Kidney glomerular epithelial cell (primary cell): ENCODE data around the gene TBCD.

Experiments
- DNase-seq: peaks from one replicate; lab custom pipeline; 2025; lab: John Stamatoyannopoulos, UW

The TBCD gene

DNA sequence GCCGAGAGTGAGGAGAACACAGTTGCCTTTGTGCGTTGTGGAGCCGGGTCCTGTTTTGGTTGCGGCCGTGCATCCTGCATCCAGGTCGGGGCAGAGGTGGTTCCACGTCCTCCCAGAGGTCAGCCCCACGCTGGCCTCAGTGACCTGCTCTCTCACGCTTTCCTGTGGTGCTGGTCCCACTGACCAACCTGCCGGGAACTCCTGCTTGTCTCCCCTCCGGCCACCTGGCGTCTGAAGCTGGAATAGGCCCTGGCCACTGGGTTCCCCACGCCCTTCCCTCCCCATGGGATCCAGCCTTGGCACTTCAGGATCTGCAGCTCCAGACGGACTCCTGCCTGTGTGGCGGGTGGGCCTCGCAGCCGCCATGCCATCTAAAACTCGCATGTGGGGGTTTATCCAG is 173.5 kb downstream of the TBCD start:
- no peak for DNase-seq

DNA sequence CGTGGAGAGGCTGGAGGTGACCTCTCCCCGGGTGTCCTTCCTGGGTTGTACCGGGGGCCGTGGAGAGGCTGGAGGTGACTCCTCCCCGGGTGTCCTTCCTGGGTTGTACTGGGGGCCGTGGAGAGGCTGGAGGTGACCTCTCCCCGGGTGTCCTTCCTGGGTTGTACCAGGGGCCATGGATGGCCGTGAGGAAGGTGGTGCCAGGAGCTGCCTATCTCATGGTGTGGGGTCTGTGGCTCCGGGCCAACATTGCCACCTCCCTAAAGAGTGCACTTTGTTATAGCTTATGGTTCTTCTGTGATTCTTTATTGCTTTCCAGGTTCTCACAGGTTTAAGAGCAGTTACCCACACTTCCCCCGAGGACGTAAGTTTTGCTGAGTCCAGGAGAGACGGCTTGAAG is 174.2 kb downstream of the TBCD start:
- no peak for DNase-seq

DNA sequence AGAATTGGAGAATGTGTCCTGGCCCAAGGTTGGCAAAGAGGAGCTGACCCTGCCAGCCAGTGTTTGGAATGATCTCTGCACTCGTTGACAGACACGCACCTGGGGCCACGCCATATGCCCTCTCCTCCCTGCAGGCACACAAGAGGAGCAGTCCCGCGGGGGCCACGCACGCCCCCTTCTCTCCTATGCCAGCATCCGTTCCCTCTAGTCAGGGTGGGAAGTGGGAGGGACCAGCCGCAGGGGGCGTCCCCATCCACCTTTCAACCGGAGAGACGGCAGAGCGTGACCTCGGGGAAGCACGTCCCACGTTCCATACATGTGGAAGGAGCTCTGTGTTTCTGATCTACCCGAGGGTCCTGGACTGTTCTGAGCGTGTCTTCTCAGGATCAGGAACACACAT is 174.9 kb downstream of the TBCD start:
- no peak for DNase-seq

DNA sequence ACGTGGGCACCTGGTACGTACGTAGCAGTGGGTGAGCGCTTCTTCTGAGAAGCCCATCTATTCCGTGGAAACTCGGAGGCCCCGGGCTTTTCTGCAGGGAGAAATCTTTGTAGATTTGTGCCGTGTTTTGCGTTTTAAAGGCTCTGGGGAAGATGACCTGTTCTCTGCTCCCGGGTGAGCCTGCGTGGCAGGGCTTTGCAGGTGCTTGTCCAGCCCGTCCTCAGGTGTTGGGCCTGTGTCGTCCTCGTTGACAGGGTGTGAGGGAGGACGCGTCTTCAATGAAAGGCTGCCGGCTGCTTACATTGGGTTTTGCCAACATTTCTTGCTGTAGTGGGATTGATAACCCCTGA is 175.4 kb downstream of the TBCD start:
- DNase-seq: no peak

DNA sequence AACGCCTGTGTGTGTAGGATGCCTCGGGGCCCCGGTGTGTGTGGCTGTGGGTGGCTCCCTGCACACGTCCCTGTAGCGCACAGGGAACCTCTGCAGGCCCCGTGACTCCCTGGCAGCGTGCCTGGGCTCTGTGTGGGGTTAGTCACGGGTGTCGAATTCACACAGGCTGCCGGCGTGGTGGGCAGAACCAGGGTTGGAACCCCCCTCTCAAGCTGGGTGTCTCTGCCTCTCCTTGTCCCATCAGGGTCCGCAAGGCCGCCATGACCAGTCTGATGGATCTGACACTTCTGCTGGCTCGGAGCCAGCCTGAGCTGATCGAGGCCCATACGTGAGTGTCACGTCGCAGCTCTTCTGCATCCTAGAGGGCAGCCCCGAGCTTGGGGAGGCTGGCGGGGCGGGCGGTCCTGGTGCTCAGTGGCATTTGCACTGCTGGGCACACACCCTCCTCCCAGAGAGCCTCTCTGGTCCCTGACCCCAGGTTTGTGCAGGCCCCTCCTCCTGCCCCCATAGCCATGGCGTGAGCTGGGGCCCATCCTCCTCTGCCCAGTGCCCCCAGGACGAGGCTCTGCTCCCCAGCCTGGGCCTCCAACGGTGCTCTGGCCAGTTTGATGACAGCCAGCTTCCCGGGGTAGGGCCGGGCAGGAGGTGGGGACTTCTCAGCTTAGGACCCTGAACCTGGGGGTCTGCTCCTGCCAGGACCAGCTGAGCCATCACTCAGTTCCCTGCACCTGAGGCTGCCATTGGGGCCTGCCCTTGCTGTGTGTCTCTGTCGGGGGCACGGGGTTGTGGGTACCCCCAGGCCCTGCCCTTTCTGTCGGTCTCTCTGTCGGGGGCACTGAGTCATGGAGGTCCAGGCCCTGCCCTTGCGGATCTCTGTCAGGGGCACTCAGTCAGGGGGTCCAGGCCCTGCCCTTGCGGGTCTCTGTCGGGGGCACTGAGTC is 176.1 kb downstream of the TBCD start:
- DNase-seq: no peak

DNA sequence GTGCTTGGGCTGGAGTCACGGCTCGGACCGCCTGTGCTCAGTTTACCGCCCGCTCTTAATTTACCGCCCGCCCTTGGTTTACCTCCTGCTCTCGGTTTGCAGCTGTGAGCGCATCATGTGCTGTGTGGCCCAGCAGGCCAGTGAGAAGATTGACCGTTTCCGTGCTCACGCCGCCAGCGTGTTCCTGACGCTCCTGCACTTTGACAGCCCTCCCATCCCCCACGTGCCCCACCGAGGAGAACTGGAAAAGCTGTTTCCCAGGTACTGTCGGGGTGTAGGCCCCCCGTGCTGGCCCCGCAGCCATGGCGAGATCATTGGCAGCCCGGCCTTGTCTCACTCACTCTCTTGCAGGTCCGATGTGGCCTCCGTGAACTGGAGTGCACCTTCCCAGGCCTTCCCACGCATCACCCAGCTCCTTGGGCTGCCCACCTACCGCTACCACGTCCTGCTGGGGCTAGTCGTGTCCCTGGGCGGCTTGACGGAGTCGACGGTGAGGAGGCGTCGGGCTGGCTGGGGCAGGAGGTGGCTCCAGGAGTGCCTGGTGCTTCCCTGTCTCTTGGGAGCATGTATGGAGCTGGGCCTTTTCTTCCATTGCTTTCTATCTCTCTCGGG is 177.3 kb downstream of the TBCD start:
- DNase-seq: no peak

DNA sequence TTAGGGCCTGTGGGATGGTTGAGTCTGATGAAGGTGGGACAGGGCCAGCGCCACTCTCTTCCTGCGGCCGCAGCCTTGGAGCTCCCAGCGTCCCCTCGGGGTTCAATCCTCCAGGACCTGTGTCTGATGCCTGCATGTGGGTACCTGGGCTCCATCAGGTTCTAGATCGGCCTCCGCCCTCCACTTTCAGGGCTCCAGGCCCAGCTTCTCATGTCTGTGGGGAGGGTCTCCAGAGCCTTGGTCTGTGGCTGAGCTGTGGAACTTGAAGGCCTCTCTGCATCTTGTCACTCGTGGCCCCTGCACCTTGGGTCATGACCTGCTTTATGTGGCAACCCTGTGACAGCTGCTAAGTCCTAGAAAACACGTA is 177.8 kb downstream of the TBCD start:
- DNase-seq: no peak

DNA sequence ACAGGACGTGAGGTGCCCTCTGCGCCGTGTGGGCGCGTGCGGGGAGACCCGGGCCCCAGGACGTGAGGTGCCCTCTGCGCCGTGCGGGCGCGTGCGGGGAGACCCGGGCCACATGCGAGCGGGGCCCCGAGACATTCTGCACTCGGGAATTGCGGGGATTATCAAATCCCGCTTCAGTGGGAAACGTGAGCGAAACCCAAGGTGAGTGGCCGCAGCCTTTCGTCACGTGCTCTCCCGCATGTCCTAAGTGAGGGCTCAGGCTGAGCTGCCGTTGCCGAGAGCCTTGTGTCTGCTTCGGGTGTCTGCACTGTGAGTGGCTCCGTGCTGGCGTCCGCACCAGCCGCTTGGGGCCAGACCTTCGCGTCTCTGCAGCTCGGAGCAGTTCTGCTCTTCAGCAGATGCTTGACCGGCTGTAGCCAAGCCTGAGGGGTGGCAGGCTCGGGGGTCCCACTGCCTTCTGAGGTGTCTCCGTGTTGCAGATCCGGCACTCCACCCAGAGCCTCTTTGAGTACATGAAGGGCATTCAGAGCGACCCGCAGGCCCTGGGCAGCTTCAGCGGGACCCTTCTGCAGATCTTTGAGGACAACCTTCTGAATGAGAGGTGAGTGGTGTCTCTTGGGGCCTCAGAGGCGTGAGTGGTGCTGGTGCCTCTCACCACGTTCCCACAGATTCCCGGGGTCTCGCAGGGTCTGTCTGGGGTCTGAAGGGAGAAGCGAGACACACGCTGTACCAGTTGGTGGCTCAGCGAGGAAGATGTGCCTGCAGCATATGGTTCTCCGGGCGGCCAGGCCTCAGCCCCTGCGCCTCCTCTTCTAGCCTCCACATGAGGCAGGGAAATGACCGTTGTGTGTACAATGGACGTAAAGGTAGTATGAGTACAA is 178.4 kb downstream of the TBCD start:
- no peak for DNase-seq

DNA sequence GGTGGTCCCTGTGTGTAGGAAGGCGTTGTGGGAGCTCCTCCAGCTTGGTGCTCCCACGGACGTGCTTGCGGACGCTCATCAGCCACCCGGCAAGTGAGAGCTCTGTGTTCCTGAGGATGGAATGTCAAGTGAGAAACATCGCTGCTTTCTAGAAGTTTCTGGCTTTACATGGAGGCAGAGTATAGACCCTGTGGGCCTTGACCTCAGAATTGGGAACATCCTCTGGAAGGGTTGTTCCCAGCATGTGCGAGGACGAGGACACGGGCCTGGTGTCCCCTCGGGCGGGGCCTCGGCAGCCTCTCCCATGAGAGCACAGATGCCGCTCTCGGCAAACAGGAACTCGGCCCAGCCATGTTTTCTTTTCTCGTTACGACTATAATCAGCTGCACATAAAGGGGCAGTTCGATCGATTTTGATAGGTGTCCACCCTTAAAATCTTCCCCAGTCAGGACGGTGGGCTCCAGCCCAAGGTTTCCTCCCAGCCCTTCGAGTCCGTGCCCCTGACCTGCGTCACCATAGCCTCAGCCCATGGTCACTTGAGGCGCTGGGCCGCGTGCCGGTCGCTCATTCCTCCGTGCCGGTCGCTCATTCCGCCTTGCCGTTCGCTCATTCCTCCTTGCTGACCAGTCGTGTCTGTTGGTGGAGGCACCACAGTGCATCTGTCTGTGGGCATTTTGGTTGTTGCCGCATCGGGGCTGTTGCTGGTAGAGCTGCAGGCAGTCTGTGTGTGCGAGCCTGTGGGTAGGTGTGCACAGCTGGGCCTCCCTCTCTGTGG is 179.2 kb downstream of the TBCD start:
- DNase-seq: no peak

DNA sequence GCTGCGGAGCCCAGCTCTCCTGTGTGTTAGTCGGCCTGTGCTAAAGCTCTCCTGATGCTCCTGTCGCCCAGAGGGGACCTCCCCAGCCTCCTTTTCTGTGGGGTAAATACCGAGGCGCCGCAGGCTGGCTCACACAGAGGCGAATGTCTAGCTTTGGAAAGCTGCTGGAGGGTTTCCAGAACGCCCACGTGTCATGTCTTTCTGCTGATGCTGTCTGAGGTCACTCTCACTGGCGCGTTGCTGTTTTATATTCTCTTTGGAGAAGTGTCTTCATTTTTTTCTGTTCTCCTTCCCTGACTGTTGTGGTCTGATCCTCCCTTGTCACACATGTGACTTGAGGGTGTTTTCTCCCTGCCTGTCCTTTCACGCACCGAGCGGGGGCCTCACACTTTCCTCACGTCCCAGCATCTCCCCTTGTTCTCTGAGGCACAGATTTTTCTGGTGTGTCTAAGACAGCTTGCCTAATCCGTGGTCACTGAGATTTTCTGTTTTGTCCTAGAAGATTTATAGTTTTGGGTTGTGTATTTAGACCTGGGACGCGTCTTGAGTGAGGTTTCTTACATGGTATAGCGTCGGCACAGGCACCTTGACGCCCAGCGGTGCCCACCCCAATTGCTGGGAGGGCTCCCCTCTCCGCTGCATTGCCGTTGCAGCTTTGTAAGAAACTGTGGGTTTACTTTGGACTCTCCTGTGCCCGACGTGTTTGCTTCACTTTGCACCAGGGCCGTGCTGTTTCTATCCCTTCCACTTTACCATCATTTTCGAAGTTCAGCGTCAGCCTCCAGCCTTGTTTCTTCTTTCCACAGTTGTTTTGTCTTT is 180.0 kb downstream of the TBCD start:
- DNase-seq: no peak

DNA sequence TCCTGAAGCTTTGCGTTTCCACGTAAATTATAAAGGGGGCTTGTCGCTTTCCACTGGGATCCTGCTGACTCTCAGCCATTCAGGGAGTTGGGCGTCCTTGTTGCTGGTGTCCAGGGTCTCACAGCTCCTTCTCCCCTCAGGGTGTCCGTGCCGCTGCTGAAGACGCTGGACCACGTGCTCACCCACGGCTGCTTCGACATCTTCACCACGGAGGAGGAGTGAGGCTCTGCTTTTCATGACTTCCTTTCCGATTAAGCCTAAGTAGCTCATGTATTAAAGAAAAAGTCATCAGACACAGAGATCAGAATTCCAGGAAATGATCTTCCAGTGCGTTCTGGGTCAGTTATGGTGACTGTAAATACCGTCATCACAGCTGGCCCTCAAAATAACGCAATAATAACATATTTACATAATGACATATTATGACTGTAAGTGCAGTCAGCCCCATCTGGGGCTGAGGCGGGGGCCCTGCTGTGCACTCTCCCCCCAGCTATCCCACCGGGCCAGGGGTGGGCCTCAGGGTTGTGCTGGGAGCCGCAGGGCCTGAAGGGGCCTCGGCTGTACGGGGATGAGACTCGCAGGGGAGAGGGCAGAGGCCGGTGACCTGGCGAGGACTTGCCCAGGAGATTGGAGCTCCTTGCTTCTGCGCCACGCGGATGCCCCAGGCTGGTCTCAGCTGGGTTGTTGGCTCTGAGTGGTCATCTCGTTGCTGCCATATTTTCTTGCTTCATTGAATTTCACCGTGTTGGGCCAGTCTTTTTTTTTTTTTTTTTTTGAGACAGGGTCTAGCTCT is 180.8 kb downstream of the TBCD start:
- no peak for DNase-seq

DNA sequence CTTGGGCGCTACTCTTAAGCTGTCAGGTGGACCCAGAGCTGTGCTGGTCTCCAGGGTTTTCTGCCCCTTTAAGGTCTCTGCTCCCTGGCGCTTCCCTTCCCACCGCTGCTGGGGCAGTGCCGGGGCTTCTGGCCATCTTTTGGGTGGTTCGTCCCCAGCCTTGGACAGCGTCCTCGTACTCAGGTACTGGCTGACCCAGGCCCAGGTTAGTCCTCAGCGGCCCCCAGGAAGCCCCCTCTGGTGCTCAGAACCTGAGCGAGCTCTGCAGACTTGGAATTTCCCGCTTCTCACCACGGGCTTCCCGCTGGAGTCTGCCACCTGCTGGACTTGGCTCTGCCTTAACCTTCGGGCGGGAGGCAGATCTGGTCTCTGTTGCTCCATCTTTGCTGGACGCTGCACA is 182.0 kb downstream of the TBCD start:
- DNase-seq: no peak

DNA sequence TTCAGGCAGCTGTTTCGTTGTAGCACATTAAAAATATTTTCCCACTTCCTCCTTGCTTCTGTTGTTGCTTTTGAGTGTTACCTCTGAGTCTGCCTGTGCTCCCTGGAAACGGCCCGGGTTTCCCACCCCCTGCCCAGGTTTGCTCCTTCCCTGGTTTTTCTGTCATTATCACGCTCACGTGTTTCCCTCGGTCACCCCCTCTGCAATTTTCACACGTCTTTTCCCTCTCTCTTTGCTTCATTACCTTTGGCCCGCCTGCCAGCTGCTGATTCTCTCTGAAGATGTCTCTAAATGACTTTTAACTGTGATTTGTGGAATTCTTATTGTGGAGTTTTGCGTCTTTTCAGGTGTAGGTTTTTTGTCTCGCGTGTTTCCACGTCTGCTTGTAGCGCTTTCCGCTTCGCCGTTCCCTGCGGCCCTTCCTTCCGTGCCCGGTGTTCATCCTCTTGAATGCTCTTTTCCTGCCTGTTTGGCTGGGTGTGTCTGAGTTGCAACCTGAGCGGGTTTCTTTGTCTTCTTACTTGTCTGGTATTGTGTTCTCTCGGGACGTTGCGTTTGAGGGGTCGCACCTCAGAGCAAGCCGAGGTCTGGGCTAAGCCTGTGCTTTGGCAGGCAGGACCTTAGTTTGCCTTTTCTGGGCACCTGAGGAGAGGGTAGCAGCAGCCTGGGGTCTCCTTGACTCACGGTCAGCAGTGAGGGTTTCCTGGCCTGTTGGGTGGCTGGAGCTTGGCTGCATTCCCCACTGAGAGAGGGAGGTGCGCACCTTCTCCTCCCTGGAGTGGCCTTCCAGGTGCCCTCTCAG is 184.3 kb downstream of the TBCD start:
- no peak for DNase-seq

DNA sequence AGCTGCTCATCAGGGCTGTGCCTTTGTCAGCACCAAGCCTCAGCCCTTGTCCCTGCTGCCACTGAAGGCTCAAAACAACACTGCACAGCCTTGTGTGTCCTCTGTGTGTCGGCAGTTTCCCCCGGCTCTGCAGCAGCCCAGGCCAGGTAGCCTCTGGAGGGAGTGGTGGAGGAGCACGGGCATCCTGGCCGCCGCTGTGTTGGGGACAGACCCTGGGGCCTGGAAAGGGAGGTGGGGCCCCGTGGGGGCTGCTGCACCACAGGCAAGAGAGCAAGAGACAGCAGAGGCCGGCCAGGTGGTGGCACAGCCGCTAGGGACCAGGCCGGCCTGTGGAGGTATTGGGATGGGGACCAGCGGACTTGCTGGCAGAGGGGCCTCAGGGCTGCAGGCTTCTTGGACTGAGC is 184.9 kb downstream of the TBCD start:
- no peak for DNase-seq

DNA sequence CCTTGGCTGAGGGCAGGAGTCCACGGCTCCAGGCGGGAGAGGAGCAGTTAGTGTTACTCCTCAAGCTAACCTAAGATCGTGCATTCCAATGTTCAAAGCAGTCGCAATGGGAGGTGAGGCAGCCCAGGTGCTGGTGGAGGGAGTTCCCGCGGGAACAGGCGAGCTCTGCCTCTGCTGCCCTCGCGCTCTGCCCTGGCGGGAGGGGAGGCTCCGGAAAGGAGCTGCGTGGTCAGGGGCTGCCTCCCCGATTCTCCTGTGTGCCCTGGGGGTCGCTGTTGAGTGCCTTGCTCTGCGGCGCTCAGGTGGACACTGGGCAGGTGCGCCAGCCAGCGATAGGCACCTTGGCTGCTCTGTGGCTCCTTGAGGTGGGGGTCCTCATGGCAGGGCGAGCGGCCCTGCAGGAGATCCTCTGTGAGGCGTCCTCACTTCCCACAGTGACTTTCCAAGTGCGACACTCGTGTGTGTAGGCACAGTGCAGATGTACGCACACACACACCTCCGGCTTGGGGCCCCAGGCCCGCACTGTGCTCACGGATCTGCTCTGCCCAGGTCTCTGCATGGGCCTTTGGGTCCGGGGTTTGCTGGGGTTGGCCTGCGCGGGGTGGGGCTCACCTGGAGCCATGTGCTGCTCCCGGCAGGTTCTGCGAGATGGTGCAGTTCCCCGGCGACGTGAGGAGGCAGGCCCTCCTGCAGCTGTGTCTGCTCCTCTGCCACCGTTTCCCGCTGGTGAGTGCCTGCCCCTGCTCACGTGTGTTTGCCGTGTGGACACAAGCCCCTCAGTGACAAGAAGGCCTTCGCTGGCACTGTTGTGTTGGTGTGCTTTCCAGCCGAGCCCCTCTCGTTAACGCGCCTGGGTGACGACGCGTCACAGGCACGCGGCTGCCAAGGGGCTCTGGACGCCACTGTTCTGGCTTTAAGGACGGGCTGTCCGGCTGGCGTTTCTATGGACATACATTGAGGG is 185.8 kb downstream of the TBCD start:
- DNase-seq: no peak

DNA sequence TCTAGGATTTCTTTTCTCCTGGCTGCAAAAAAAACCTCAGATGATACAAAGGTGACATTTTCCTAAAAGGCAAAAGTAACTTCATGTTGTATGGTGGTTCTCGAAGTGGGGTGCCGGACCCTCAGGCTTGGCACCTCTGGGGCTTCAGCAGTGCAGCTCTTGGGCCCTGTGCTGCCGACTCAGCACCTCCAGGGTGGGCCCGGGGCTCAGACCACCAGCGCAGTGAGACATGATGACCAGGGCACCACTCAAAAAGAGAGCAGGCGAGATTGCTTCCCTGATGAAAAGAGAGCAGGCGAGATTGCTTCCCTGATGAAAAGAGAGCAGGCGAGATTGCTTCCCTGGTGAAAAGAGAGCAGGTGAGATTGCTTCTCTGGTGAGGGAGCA is 186.6 kb downstream of the TBCD start:
- no peak for DNase-seq

DNA sequence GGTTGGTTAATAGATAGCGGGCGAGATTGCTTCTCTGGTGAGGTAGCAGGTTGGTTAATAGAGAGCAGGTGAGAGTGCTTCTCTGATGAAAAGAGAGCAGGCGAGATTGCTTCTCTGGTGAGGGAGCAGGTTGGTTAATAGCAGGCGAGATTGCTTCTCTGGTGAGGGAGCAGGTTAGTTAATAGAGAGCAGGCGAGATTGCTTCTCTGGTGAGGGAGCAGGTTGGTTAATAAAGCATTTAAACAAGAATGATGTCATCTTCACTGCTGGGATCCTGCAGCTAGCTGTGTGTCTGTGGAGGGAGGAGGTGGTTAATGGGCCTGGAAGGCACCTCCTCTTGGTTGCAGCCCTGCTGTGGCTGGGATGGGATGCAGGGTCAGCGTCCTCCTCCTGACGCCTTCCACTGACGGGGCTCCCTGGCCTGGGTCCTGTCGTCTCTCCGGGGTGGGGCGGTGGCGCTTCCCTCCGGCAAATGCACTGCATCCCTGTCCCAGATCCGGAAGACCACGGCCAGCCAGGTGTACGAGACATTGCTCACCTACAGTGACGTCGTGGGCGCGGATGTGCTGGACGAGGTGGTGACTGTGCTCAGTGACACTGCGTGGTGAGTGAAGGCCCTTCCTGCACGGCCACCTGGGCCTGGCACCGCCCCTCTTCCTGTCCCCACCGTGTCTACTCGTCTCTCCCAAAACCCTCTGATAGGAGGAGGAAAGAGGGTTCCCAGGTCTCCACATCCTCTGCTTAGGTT is 187.2 kb downstream of the TBCD start:
- no peak for DNase-seq
